ENCODE measurements around the gene MATK.

The MATK gene

DNA sequence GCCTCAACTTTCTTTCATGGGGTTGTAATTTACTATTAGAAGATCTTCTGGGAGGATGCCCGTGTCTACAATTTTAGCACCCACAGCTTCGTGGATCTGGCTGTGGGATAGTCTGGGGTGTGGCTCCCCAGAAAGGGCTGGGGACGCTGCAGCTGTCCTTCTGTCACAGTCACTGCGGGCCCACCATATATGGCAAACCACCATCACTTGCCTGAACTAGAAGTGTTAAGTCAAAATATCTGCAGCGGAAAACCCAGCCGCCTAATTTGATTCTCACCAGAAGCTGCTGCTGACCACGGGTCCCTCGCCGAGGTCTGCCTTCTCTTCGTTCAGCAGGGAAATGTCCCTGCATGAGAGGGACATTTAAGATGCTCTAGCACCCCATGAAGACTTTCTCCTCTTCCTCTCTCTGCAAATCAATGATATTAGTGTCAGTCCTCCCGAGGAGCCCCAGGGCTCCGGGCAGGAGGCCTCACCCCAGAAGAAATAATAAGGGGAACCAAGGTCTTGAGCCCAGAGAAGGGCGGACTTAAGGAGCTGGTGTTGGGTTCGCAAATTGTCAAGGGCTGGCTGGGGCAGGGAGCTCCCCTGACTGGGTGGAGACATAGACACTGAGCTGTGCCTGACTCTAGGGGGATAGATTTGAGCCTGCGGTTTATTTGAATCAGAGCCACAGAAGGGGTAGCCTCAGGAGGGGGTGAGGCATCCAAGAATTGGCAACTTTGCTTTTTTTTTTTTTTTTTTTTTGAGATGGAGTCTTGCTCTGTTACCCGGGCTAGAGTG is 3.0 kb upstream of the MATK start:
- DNase-seq, result no peak

DNA sequence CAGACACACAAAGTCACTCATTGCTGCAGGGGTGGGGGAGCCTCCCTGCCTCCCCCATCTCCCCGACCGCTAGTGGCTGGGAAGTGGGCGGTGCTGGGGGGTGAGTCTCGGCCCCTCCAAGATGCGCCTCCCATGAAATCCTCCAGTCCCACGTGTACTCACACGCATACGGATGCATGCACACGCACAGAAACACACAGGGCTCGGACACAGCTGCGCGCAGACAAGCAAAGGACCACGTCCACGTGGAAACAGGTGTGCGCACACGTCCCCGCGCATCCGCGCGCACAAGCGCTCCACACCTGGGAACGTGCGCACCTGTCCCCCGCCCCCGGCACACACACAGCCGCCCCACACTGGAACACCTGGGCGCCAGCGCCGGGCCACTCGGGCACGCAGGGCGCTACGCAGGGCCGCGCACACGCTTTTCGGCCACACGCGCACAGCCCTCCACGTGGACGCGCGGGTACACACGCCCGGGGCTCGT is 687 bp downstream of the MATK start:
- peak; percentile 31 to 32 for DNase-seq

DNA sequence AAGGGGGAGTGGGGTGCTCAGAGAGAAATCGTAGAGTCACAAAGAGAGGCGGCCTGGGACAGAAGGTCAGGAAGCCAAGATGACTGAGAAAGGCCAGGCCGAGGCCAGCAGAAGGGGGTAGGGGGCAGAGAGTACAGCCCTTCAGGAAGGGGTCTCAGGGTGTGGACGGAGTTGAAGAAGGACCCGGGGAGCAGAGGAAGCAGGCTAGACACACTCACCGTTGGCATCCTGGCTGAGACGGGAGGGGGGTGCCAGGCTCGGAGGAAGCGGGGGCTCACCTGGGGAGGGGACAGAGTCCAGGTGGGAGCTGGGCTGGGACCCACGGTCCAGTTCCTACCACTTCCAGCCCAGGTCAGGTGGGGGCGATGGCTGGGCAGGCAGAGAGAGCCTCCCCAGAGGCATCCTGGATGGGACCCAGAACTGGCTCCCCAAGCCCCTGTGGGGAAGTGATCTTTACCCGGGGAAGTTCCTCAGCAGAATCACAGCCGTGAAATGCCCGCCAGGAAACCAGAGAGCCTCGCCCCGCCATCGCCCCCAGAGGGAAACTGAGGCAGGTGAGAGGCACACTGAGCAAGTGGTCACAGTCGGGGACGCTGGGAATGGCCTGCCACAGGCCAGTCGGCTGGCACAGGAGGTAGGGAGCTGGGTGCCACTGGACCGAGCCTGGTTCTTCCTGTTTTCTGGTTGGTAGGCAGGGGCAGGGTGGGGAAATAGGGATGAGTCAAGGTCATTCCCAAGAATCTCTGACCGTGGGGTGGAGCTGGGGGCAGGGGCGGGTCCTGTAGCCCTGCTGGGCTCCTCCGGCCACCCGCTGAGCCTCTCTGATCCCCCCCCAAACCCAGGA is 1.4 kb downstream of the MATK start:
- no peak for DNase-seq

DNA sequence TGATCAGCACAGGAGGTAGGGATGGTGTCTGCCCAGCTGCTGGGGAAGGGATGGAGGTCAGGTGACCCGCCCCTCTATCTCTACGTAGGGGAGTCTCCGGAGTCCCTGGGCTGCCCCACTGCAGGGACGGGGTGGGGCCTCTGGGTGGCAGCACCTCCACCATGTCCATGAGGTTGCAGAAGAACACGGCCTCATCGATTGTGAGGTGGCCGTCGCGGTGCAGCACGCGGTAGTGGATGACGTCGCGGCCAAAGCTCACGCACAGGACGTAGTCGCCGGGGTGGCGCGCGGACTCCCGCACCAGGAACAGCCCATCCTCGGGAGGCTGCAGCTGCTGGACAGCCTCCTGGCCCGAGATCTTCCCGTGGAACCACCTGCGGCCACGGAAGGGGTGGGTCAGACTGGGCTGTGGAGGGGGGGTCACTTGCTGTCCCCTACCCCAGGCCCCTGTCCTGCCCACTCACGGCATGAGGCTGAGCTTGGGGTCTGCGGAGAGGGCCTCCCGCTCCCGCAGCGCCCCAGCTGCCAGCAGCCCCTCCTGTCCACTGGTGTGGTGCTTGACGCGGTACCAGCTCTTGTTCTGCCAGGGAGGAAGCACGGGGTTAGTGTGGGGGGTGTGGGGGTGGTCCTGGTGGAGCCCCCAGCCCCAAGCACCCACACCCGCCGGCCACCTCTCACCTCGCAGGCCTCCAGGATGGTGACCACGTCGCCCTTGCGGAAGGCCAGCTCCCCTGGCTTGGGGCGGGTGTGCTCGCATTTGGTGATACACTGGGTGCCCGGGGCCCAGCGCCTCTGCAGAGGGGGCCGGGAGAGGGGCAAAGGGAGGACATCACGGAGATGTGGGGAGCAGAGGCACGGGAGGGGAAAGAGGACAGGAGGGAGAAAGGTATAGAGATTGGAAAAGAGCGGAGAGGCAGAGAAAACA is 2.3 kb downstream of the MATK start:
- DNase-seq, result peak; percentile 9 to 13

DNA sequence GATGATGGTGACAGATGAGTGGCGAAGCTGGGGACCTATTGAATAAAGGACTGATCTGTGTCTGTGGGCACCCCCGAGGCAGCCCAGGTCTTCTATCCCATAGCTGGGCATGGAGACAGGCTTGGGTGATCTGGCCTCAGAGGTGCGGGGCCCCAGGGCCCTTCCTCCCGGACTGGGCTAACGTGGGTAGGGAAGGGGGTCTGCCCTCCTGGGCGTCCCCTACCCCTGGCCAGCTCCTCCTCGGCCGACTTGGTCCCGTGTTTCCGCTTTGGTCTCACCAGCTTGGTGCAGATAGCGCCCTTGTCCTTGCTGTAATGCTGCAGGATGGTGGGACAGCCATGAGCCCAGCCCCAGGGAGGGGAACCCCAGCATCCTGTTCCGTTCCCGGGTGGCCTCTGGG is 3.3 kb downstream of the MATK start:
- no peak for DNase-seq

DNA sequence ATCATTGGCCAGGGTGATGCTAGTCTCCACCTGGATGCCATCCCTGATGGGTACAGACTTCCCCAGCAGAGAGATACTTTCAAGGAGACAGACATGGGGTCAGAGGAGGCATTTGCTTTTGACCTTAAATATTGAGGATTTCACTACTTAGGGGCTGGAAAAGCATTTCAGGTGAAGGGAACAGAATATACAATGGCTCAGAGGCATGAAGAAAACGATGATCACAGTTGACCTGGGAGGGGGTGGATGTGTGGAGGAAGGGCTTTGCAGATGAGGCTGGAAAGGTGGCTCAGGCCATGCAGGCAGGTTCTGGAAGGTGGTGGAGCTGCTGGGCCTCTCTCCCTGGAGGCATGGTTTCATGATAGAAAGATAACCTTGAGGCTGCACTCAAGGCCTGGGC is 3.9 kb downstream of the MATK start:
- DNase-seq, result no peak

DNA sequence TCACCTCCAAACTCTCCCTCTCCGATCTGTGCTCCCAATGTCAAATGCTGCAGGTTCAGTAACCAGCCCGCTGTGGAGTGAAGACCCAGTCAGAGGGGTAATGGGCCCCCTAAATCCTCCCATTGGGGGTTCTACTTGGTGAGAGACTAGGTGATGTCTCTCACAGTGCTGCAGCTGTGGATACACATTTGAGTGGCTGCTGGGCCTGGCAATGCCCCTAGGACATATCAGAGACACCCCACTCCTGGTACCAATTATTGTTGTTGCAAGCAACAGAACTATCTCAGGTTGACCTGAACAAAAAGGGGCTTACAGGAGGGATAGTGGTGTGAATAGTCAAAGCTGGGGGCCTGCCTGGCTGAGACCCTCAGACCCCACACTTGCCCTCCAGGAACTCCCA is 4.6 kb downstream of the MATK start:
- no peak for DNase-seq

DNA sequence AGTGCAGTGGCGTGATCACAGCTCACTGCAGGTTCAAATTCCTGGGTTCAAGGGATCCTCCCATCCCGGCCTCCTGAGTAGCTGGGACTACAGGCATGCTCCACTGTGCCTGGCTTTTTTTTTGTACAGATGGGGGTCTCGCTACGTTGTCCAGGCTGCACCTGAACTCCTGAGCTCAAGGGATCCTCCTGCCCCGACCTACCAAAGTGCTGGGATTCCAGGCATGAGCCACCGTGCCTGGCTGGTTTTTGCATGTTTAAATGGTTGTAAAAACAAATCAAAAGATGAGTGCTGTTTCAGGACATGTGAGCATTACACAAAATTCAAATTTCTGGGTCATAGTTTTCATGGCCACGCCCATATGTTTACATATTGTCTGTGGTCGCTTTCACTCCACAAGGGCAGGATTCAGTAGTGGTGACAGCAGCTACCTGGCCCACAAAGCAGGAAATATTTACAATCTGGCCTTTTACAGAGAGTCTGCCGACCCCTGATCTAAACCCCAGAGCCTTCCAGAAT is 5.3 kb downstream of the MATK start:
- no peak for DNase-seq

DNA sequence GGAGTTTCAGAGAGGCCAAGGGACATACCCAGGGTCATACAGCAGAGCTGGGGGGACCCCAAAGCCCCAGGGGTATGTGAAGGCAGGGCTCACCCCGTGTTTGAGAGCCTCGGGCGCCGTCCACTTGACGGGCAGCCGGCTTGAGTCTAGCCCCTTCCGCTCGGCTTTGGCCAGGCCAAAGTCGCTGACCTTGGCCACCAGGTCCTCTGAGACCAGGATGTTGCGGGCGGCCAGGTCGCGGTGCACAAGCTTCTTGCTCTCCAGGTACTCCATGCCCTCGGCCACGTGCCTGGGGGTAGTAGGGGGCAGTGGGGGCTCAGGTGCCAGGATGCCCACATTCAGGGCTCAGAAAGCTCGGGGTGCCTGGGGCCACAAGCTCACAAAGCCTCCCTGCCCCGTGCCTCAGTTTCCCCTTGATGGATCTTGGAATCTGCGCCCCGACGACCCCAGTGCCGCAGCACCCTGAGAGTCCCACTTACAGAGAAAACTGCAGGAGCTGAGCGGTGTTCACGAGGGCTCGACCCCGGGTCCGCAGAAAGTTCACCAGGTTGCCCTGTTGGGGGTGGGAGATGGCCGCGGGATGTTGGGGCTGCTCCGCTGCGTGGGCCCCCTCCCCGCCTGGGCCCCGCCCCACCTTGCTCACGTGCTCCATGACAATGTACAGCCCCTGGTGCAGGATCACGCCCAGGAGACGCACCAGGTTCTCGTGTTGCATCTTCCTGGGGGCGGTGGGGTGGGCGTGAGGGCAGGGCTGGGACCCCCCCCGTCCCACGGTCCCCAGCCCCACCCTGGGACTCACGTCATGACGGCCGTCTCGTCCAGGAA is 7.1 kb downstream of the MATK start:
- no peak for DNase-seq

DNA sequence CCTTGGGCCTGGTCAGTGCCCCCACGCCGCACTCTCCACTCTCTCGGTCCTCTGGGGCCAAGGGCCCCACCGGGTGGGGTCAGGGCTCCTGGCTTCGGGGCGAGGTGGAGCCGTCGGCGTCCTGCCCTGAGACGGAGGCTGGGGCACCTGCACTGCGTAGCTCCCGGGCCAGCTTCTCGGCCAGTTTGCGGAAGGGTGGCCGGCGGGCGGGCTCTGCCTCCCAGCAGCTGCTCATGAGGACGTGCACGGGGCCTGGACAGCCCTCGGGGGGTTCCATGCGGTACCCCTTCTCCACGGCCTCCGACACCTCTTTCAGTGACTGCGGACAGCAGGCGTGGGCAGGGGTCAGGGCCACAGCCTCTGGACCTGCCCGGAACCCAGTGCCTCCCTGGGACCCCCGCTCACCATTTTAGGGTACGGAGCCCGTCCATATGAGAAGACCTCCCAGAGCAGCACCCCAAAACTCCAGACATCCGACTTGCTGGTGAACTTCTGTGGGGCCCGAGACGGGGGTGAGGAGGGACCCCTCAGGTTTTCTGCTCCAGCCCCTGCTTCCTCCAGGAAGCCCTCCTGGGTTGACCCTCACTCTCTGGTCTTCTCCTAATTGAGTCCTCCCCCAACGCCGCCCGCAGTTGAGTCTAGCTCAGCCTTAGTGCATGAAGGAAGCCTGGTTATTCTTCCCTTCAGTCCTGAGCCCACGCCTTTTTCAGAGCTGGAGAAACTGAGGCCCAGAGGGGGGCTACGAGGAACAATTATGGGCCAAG is 7.9 kb downstream of the MATK start:
- DNase-seq, result no peak

DNA sequence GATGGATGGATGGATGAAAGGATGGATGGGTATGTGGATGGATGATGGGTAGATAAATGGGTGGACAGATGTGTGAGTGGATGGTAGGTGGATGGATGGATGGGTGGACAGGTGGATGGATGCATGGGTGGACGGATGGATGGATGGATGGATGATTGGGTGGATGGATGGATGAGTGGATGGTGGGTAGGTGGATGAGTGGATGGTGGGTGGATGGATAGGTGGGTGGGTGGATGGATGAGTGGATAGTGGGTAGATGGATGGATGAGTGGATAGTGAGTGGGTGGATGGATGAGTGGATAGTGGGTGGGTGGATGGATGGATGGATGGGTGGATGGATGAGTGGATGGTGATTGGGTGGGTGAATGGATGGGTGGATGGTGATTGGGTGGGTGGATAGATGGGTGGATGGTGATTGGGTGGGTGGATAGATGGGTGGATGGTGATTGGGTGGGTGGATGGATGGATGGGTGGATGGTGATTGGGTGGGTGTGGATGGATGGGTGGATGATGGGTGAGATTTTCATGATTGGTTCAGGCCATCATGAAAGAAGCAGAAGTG is 9.6 kb downstream of the MATK start:
- no peak for DNase-seq

DNA sequence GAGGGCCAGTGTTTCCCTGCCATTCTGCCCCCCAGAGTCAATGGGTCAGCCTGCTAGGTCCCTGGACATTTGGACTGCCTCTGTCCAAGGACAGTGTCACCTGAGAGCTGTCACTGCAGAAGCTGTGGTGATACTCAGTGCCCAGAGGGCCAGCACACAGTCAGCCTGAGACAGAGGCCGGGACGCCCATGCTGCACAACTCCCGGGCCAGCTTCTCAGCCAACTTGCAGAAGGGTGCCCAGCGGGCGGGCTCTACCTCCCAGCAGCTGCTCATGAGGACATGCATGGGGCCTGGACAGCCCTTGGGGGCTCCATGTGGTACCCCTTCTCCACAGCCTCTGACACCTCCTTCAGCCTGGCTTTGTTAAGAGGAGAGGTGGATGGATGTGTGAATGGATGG is 10.3 kb downstream of the MATK start:
- no peak for DNase-seq

DNA sequence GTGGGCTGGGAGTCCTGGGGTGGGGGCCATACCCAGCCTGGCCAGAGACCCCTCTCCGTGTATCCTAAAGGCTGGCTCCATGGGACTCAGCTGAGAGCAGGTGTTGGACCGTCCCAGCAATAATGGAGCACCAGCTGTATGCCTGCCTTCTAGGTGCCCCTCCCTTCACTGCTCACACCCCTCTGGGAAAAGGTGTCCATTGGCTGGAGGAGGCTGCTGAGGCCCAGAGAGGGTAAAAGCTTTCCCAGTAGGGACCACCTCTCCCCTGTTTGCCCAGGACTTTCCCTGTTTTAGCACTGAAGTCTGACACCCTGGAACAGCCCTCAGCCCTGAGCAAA is 10.8 kb downstream of the MATK start:
- DNase-seq, result no peak

DNA sequence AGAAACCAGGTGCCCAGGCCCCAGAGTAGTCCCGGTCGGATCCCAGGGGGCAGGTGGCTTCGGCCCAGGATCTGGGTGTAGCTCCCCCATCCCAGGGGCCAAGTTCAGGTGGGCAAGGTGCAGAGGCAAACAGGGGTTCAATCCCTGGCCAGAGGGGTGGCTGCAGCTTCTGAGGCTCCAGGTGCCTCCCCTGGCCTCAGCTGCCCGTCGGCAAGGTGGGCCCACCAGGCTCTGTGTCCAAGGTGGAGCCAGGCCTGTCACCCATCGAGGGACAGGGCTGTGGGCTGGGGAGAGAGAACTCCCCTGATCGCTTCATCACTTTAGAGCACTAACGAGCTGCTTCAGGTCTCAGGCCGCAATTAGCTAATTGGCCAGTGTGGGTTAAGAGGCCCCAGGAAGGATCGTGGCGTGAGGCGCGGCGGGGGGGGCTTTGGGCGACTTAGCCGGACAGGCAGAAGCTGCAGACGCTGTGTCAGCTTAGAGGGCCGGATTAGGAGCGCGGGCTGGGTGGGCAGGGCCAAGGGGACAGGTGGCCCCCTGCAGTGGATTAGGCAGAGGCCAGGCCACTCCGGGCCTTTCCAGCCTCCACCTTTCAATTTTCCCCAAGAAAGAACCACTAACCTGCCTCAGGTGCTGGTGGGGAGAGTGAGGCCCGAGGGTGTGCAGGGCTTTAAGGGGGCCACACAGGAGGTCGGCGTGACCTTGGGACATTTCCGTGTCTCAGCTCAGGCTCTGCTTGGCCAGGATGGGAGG is 11.4 kb downstream of the MATK start:
- no peak for DNase-seq

DNA sequence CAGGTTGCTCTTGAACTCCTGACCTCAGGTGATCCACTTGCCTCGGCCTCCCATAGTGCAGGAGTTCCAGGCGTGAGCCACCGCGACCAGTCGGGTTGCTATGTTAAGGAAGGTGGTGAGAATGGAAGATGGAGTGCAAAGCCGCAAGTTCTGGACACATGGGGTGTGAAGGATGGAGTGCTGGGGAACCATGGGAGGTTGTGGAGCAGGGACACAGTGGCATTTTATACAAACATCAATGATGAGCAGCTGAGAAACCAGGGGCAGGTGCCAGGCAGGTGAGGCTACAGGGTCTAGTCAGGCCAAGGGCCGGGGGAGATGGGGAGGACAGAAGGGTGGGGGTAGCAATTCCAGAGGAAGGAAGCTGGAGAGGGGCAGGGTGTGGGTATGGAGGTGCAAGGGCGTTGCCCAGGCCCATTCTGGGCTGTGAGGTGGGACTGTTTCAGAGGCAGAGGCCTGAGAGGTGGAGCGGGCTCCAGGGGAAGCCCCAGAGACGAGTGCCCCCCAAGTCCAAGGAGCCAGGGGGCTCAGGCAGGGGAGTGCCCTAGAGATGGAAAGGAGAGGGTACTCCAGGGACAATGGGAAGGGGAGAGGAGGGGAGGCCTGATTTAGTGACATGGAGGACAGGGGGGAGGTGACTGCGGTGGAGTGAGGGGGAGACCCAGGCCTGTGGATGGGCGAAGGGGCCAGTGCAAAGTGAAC is 12.2 kb downstream of the MATK start:
- no peak for DNase-seq

DNA sequence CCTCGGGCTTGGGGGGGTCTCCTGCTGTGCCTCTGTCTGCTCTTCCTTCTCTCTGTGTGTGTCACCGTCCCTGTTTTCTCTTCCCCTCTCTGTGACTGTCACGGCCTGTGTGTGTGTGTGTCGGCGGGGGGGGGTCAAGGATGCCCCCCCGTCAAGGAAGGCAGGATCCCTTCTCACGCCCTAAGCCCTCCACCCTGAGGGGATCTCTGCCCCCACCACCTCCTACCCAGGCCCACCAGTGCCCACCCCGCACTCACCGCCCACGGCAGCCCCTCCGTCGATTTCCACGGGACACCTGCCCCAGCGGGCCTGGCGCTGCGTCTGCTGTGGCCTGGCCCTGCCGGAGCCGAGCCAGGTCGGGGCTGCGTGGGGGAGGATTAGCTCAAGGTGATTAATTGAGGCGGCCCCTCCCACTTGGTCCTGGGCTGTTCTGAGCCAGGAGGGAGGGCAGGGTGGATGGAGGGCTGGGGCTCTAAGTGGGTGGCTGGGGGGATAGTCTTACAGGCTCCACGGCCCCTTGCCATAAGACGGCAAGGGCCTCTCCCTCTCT is 14.2 kb downstream of the MATK start, which contains the start of gene RAX2:
Gene RAX2 (minus strand): TSS at position 323 of the 550 bp plus-strand sequence. CDS start 486 bp downstream, outside the sequence.
- no peak for DNase-seq

DNA sequence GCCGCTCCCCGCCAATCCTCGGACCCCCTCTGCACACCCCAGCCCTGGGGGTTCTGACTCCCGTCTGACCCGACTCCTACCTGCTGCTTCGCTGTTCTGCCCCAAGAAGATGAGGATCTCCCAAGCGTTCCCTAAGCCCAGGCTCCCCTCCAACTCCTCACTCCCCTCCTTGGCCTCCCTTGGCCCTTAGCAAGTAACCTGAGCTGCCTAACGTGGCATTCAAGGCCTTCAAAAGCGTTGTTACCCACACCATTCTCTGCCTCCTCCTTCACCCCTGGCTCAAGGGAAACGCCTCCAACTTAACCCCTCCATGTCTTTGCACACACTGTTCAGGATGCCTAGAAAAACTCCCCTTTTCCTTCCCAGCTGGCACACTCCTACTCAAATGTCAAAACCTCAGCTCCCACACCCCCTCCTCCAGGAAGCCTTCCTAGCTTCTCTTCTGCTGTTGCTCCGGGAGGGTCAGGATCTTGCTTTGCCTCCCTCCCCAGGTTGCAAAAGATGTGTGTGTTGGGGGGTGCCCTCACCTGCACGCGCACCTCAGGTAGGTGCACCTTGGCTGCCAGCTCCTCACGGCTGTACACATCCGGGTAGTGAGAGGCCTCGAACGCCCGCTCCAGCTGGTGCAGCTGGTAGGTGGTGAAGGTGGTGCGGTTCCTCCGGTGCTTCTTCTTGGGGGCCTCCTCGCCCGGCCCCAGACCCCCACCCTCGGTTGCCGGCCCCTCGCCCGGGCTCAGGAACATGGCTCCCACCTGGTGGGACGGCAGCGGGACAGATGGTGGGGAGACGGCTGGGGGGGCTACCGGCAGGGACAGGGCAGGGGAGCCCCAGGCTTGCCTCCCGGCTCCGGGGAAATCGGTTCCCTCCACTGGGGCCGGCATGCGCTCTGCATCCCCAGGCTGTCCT is 14.9 kb downstream of the MATK start:
- no peak for DNase-seq

All from Kasumi-1 (cell line).